ENCODE measurements around the gene COMP.

The COMP gene

DNA sequence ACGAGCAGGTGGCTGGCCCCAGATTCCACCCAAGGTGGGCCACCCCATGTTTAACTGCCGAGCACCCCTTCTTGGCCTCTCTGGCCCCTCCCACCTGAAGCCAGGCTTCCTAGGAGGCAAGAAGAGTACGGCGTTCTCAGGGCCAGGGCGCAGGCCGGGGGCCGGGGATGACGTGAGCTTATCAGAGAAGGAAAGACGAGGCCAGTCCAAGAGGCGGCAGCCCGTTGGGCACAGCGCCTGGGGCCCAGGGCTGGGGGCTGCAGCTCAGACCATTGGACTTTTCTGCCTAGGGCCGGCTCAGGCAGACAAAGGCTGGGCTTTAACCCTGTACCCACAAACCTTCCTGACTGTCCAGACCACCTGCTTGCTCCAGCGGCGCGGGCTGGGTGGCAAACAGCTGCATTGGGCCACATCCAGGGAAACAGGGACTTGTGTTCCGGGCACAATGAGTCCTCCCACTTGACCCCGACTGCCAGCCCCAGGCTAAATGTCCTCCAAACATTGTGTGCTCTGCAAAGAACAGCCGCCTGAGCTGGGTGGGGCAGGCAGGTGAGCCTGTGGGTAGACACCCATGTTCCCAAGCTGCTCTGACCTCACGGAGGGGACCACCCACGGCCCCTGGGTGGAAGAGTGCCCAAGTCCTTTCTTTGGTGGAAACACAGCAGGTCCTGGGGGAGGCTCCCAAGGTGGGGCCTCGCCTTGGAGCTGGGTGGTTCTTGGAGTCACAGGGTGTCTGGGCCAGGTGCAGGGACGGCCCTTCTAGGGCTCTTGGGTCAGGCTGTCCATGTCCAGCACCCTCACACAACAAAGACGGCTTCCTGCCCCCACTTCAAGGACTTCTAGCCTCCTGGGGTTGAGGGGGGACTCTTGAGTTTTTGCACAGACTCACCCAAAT lies 21.9 kb downstream of the COMP start:
- no peak for DNase-seq

DNA sequence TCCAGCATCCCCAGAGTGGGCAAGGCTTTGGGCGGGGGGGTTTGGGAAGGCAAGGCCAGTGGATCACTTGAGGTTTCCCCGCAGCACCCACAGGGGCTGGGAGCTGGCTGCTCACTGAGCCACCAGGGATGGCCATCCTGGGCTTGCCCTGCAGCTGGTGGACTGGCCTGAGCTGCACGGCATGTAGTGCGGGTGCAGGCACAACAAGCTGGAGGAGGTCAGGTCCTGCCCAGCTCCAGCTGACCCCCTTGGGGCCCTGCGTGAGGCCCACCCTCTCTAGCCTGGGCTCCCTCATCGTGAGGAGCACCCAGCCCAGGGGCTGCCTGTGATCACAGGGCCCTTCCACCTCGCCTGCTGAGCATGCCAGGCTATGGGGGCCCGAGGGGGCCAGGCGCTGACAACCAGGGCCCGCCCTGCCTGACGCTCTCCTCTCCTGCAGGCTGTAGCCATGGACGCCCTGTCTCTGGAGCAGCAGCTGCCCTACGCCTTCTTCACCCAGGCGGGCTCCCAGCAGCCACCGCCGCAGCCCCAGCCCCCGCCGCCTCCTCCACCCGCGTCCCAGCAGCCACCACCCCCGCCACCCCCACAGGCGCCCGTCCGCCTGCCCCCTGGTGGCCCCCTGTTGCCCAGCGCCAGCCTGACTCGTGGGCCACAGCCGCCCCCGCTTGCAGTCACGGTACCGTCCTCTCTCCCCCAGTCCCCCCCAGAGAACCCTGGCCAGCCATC lies 22.9 kb downstream of the COMP start:
- no peak for DNase-seq

DNA sequence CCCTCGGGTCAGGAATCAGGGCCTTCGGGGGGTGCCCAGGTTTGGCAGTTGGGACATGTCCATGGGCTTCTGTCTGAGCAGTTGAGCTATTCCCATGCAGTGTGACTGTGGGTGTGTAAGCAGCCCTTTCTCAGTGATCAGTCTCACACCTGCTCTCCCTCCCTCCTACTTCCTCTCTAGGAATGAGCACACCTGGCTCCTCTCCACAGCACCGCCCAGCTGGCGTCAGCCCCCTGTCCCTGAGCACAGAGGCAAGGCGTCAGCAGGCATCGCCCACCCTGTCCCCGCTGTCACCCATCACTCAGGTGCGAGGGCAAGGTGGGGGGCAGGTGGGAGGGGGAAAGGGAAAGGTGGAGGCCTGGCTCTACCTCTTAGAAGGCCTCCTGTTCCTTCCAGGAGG lies 25.9 kb downstream of the COMP start:
- DNase-seq = no peak

DNA sequence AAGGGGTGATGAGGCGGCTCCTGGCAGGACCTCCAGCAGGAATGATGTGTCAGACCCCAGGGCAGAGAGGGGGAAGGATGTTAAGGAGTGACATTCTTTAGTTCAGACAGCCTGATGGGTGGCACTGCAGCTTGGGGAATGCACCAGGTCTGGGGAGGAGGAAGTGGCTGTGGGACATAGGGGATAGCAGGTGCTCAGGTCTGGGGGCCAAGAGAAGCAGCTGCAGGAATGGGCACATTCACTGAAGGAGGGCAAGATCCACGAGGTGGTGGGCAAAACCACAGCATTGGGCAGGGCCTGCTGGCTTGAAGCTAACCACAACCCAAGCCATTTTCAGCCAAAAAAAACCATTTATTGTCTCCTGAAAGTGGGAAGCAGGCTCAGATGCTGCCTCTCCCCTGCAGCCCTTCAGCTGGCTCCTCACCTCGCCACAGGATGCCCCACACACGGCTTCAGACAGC lies 26.5 kb downstream of the COMP start:
- DNase-seq = no peak

DNA sequence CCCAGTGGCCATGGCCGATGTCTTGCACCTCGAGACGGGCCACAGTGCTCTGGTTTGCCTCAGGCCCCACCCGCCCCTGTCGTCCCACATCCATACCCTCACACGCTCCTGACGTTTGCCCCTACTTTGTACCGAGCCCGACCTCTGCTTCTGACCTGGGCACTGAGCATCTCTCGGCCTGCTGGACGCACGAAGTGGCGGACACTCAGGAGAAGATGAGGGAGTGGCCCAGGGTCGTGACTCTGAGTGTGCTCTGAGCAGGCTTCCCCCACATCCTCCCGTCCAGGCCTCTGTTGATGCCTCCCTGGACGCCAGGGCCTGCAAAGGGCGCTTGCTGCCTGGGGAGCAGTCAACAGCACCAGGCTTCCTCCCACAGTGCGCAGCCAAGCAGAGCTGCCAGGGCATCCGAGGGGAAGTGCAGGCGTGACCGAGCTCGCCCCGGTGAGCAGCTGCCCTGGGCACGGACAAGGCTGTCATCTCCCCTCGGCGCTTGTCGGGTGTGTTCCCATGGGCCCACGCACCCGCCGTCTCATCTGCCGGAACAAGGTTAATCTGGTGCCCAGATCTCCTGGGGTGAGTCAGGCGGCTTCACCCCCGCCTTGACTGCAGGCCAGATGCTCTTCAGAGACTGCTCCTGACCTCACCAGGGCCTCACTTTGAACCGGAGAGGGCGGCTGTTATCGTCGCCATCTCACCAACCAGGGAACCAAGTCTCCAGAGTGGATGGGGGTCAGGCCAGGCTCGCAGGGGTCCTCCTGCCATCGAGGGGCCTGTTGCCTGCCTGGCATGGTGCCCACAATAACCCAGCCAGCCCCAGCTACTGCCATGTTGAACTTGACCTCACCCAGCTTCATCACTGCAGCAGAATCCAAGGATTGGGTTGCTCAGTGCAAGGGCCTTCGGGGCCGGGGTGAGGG lies 27.2 kb downstream of the COMP start:
- no peak for DNase-seq

DNA sequence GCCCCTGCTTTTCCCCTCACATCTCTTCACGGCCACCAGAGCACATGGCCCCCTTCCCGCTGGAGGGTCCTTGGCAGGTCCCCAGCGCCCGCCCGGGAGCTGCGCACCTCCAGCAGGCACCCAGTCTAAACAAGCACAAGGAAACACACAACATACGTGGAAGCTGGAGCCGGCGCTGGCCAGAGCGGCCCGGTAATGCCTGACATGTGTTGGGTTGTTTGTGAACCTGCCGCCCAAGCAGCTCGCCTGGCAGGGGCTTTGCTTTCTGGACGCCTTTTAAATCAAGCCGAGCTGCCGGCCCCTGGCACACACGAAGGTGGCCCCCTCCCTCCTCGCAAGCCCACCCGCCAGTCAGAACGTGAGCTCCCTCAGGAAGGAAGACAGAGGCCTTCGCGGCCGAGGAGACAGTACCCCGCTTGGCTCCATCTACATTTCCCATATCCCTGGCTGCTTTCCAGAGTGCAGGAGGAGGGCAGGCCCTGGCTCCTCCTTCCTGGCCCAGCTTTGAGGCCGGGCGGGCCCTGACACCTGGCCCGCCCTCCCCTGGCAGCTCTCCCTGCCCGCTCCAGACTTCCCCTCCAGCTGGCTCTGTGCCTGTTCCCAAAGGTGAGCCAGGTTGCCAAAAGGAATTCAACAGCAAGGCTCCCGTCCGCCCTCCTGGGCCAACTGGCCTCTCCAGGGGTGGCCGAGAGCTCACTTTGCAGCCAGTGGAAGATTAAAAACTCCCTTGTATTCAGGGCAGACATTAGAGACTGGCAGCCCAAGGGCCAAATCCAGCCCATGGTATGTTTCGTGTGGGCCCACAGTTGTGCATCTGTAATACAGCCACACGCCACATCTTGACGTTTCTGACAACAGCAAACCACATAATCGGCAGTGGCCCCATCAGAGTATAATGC lies 28.7 kb downstream of the COMP start:
- DNase-seq = no peak

DNA sequence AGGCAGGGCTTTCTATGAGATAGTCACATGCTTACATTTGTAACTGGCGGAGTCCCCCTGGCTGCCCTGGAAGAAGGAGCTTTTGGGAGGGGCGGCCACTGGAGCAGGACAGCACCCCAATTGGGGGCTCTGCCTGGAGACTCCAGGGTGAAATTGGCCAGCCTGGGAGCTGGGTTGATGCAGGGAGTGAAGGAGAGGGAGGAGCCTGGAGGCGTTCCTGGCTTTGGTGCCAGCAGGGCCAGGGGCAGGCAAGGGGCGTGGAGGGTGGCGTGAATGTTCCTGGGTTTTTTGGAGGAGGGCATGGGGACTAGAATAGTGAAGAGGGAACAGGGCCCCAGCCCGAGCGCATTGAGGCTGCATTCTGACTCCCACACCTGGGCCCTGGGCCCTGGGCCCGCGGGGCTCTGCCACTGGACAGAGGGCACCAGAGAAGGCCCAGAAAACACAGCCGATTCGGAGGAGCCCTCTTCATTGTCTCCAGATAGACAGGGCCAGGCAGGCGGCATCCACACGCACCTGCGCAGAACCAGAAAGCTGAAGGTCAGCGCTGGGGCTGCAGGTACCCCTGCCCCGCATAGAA lies 29.5 kb downstream of the COMP start:
- no peak for DNase-seq

DNA sequence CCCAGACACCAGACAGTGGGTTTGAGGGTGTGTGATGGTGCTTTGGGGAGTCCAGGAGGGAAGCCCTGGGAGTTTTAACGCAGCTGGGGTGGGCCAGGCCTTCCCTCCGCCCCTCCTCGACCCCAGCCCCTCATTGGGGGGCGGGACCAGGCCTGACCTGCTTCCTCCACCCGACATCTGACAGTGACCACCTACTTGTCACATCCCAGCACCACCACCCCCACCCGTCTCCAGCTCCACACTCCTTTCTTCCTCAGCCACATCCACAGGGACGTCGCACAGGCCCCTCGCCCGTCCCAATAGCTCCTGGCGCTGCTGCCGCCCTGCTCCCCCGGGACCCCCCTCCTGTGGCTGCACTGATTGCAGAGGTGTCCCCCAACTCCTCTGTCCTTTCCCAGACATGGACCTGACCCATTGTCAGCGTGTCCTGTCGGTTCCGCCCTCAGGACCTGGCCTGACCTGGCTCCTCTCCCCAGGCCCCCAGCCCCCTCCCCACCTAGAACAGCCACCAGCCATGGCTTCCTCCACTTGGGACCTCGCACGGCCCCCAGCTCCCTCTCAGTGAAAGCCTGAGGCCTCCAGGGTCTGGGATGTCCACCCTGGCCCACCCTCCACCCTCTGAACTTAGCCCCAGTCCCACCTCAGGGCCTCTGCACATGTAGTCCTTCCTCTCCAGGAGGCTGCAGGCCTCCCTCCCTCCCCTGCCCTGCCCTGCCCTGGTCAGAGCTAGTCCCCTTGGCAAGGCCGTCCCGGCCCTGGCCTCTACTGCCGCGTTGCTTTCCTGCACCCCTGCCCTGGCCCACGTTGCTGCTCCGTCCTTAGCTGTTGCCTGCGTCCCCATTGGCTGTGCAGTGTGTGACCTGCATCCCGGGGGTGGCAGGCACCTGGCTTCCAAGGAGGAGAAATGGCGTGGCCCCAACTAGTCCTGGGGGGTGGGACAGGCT lies 30.4 kb downstream of the COMP start:
- no peak for DNase-seq

DNA sequence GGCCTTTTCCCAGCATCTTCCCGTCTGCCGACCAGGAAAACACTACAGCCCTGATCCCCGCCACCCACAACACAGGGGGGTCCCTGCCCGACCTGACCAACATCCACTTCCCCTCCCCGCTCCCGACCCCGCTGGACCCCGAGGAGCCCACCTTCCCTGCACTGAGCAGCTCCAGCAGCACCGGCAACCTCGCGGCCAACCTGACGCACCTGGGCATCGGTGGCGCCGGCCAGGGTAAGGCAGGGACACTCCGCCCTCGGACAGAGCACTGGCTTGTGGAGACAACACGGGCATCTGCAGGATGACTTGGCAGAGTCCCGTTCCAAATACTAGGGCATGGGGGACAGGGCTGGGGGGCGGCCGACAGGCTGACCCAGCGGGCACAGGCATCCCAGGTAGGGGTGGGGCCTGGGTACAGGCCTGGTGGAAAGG lies 31.1 kb downstream of the COMP start:
- no peak for DNase-seq

DNA sequence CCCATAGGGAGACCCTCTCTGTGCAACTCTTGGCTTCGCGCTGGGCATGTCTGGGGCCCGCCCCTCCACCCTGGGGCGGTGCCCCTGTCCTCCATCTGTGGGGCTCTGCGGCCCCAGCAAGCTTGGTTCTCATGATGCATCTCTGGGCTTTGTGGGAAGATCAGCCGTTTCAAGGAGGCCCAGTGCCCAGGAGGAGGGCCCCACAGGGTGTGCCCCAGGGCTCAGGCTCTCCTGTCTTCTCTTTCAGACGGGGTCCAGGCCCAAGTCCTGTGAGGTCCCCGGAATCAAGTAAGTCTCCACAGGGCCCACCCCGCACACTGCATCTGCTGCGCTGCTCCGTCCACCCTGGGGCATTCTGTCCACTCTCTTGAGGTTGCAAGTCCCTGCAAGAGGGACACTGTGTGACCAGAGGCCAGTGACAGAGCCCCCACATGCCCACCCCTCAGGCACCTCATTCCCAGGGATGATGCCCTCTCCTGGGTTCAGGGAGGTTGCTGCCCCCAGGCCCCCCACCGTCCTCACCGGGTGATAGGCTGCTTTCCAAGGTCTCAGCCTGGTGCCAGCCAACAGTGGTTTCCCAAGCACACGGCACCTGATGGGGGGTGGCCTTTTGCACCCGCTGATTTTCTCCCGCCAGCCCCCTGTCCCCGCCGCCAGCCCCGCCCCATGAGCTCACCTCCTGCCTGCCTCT lies 31.7 kb downstream of the COMP start:
- DNase-seq = no peak

DNA sequence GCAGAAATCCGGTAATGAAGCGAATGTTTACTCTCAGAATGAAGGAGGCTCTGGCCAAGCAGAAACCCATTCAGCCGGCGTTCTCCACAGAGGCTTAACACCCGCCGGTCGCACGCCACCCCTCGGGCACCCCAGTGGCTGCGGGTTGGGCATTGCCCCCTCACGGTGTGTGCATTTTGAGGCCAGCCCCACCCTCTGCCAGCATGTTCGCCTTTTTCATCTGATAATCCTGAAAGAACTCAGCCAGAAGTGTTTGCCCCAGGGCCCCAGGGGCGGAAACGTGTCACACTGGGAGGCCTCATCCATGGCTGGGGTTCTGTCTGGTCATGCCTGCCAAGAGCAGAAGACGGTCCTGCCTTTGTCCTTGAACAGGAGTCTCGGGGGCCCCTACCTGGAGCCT lies 34.2 kb downstream of the COMP start:
- no peak for DNase-seq

DNA sequence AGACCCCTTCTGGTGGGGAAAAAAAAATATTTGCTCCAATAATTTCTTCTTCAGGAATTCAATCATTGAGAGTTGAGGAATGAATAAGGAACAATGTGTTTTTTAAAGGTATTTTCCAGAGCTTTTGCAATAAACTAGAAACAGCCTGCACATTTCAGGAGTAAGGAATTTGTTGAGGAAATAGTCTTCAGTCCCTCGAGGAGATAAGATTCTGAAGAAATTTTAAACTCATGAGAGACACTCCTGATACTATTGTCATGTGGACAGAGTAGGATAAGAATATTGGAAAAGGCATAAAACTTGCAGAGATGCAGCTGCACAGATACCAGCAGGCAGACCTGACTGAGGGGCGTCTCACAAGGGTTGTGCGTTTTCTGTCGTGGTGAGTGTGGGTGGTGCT lies 36.6 kb downstream of the COMP start:
- no peak for DNase-seq

DNA sequence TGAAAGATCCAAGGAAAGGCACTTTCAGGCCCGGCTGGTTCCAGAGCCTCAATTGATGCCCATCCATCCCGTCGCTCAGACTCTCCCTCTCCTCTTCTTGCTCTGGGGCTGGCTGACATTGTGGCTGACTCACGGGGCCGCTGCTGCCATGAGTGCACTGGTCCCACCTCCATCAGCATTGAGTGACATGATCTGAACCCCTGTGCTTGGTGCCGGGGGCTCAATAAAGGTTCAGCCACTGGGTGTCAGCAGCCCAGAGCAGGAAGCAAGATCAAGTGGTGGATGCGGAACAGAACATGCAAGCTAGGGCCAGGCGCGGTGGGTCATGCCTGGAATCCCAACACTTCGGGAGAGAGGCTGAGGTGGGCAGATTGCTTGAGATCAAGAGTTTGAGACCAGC lies 39.5 kb downstream of the COMP start:
- DNase-seq = no peak

DNA sequence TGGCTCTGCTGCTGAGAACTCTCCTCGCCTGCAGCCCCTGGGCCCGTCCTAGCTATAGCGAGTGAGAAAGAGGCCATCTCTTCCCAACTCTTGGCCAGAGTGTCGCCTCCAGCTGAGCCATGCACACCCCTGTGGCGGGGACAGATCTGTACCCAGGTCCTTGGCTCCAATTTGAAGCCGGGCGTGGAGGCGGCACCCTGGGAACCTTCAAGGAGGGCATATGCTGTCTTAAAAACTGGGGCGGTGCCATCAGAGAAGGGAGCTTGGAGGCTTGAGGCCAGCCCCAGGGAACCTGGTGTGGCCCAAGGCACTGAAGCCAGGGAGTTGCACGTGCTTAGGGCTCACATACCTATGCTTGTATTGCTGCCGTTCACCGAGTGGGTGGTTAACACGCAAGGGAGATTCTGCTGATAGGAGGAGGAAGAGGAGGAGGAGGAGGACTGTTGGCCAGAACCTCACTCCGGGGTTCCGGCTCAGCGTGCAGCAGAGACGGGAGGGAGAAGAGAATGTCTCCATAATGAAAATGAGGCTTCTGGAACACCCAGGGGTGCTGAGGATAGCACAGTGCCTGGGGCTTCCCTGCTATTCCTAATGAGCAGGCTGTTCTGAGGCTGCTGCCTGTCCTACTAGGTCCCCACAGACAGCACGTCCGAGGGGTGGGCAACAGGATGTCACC lies 40.7 kb downstream of the COMP start:
- DNase-seq = no peak

DNA sequence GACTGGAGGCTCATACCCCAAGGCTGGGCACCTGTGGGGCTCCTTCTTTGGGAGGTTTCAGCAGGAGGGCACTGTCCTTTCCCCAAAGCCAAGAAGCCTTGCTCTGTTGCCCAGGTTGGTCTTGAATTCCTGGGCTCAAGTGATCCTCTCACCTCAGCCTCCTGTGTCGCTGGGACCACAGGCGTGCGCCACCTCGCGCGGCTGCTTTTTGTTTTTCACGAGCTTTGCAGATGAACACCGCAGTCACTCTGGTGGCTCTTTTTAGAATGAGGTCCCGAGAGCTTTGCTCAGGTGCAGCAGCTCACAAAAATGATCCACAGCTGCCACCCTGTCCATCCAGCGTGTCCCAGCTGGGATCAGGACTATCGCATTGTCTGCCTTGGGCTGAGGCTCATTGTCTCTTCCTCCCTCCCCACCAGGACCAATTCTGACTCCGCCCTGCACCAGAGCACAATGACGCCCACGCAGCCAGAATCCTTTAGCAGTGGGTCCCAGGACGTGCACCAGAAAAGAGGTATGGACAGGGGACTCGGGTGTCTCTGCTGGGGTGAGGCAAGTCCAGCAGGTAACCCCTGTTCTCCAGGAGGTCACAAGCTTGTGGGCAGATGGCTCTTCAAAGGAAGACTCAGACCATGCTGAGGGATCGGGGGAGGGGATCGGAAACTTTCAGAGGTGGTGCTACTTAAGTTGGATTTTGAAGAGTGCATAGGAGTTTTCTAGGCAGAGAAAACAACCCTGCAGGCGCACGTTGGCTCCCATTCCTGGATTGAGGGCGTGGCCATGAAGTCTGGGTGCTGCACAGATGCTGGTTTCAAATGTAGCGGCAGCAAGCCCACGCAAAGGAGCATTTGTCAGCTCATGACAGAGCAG lies 41.5 kb downstream of the COMP start:
- DNase-seq = no peak

DNA sequence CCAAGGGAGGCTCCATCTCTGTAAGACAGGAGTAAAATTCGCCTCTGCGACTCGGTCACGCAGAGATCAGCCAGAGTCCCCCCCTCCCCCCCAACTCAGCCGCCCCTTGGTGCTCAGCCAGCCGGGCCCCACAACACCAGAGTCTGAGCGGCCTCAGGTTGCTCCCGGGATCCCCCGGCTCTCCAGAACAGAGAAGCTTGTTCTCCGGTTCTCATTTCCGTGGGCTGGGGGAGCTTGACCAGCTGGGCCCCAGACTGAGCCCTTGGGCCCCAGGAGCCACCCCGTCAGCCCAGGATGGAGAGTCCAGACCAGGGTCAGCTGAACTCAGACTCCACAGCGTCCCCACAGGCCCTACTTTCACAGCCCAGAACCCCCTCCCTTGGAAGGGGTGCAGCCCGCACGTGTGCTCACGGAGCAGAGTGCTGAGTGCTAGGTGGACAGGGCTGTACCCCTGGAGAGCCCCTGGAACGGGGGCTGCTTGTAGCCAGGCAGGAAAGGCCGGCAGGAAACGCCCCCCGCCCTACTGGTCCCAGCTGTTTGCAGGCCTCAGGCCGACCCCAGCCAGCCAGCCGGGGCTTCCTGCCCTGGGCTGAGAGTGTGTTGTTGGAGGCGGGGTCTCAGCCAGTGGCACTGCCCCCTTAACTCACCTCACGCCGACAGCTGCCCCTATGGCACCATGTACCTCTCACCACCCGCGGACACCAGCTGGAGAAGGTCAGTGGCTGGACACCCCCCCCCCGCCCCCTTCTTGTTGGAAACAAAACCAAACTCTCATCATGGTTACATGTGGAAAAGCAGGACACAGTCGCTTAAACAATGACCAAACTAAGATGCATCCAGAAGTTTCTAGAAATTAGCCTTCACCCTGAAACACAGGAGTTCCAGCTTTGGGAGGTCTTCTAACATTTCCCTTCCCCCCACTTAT lies 44.4 kb downstream of the COMP start:
- no peak for DNase-seq

DNA sequence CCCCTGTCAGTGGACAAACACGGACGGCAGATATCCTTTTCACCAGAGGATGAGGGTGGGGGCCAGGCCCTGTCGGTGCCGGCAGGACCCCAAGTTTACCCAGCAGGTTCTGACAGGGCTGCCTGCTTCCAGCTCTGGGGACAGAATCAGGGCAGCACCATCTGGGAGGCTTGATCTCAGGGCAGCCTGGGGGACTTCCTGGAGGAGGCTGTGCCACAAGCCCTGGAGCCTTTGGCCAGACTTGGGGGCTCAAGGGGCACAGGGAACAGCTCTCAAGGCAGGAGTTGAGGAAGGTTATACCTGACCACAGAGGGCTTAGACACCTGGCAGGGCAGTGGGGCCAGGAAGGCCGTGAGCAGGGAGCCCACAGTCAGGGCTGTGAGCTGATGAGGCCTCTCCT lies 45.2 kb downstream of the COMP start:
- no peak for DNase-seq
